Uterus (tissue), 4 donors: ENCODE measurements around the gene LANCL3. TPM values are rescaled to one million over a fixed set of nuclear protein-coding genes. Genes with fewer than 3 reads are reported as not detected.
"Not testable (repeated sequence)": the region's sequence is repeated elsewhere in the genome, so short reads cannot be mapped to it uniquely, and the experiment has no call there.

Experiments
- DNase-seq, 2 donors: peaks; one replicate each; pipeline ENCODE4 v3.0.0-alpha.2; 2019 to 2020
- H3K27ac ChIP-seq, 2 donors: fragments of 200-600 bp; sonication (generic); 1 replicate in 1 of 2; 2 replicates in 1 of 2; pipeline ENCODE4 v1.5.1; 2016 to 2018
- H3K27me3 ChIP-seq, 2 donors: fragments of 200-600 bp; sonication (generic); one replicate each; pipeline ENCODE4 v1.5.1; 2018 to 2019; ENCODE audit warnings: control low read depth in 1 of 2
- H3K36me3 ChIP-seq, 2 donors: fragments of 200-600 bp; sonication (generic); one replicate each; pipeline ENCODE4 v1.5.1; 2019; ENCODE audit warnings: control low read depth in 1 of 2
- H3K4me1 ChIP-seq, 2 donors: fragments of 200-600 bp; sonication (generic); one replicate each; pipeline ENCODE4 v1.5.1; 2018 to 2019; ENCODE audit warnings: control low read depth in 1 of 2
- H3K4me3 ChIP-seq, 2 donors: fragments of 200-600 bp; sonication (generic); 1 replicate in 1 of 2; 2 replicates in 1 of 2; pipeline ENCODE4 v1.5.1; 2018 to 2019; ENCODE audit warnings: mild to moderate bottlenecking in 1 of 2
- H3K9me3 ChIP-seq, 2 donors: fragments of 200-600 bp; sonication (generic); one replicate each; pipeline ENCODE4 v1.5.1; 2019; ENCODE audit warnings: control low read depth in 1 of 2
- POLR2A ChIP-seq, 2 donors: fragments of 450-650 bp; IDR thresholded peaks; one replicate each; pipeline ENCODE4 v1.6.1; 2016; ENCODE audit warnings: antibody characterized with exemption in 2 of 2, mild to moderate bottlenecking in 1 of 2, moderate library complexity in 1 of 2
- intact Hi-C: fragments of 100-400 bp; cut with DNase I; formaldehyde crosslinking; loops from one replicate; pipeline ENCODE4 v1.15.1; 2023; ENCODE audit warnings: low total_unique reads
- total RNA-seq, 4 donors: library from RNA; depleted of rRNA in 3 of 4; stranded (reverse); fragments of >200 nt in 3 of 4; gene quantifications; one replicate each; pipeline versions ENCODE4 v1.1.0 to v1.2.4, GENCODE V29; 2014 to 2023
- TF ChIP-seq, protein P1 (sequence below), 4 experiments: fragments of 200-600 bp in 2 of 4; fragments of 450-650 bp in 2 of 4; sonication (generic) in 2 of 4; IDR thresholded peaks; one replicate each; pipeline ENCODE4 v1.5.1; 2016 to 2019; ENCODE audit warnings: antibody characterized with exemption in 4 of 4, mild to moderate bottlenecking in 2 of 4, moderate library complexity in 1 of 4
- donor health status: DM: yes; HTN: yes; CAD: no.

Gene LANCL3
- total RNA-seq = under 1 TPM in 2 of 4 donors, not detected in 2; 0.12 to 0.83 TPM

DNA sequence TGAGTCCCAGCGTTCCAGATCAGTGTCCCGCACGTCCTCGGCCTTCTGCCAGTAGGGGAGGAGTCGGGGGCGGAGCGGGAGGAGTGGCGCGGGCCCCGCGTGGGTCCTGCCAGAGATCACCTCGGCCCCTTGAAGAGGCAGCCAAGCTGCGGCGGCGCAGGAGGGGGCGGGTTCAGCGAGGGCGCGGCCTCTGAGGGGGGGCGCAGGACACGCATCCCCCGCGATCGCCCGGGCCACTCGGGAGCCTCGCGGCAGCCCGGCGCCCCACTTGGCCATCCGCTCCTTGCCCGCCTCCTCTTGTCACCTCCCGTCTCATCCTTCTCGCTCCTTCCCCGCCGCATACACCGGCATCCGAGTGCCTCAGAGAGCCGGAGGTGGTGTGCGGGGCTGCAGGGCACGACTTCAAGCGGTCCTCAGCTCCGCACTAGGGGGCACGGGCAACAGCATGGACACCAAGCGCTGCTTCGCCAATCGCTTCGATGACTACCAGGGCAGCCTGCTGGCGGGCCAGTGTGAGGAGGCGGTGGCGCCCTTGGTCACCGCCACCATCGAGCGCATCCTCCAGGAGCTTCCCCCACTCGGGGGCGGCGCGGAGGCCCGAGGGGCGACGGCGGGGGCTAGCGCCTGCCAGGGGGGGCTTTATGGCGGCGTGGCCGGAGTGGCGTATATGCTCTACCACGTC is at the start of gene LANCL3:
Gene LANCL3, plus strand, starts transcription at position 236 of the 682 bp plus-strand sequence. Its CDS starts 210 bp downstream, at position 446.
- H3K4me1 ChIP-seq, H3K27me3 ChIP-seq, intact Hi-C loops, H3K27ac ChIP-seq, H3K9me3 ChIP-seq, H3K36me3 ChIP-seq: not testable (repeated sequence)
- peak within 1 kb of the TSS in 1 of 2 donors; percentile 17 for H3K4me3 ChIP-seq
- peak in 1 of 2 donors; percentile 15 for DNase-seq

DNA sequence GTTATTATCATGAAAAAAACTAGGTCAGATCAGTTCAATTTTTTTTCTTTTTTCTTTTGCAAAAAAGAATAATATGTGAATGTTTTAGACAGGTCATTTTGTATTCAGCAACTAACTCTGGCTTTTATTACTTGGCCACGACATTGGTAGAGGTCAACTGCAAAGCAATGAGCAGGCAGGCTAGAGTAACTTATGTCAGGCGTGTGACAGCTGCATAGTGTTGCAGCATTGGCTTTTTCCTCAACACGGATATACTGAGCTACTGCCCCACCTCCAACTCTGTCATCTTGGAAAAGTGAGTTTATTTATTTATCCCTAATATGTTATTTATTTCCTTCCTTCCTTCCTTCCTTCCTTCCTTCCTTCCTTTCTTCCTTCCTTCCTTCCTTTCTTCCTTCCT is 47.8 kb upstream of the LANCL3 start:
- DNase-seq, H3K27ac ChIP-seq, H3K27me3 ChIP-seq, H3K4me3 ChIP-seq, H3K36me3 ChIP-seq, H3K9me3 ChIP-seq, H3K4me1 ChIP-seq, intact Hi-C loops: not testable (repeated sequence)

DNA sequence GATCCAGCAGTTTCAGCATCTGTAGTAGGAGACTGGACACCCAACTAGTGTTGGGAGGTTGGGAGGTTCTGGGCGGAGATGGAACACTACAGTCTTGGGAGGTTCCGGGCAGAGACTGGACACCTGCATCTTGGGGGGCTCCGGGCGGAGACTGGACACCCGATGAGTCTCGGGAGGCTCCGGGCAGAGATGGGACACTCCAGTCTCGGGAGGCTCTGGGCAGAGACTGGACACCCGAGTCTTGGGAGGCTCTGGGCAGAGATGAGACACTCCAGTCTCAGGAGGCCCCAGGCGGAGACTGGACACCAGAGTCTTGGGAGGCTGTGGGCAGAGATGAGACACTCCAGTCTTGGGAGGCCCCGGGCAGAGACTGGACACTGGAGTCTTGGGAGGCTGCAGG is 29.5 kb upstream of the LANCL3 start:
- Histone ChIP-seq H3K36me3 (no peaks in the 10 kb centered on the region), H3K4me1 (no peaks in the 10 kb centered on the region), H3K27me3 (peaks cover 0 to under 1% of the 10 kb centered on the region in 2 donors), H3K9me3 (peaks cover 0 to 3% of the 10 kb centered on the region in 2 donors), H3K27ac (no peak overlapping the region), H3K4me3 (no peak overlapping the region)
- TF ChIP-seq POLR2A (IDR thresholded peaks at IDR 0.05) = no peak
- TF ChIP-seq, protein P1, sequence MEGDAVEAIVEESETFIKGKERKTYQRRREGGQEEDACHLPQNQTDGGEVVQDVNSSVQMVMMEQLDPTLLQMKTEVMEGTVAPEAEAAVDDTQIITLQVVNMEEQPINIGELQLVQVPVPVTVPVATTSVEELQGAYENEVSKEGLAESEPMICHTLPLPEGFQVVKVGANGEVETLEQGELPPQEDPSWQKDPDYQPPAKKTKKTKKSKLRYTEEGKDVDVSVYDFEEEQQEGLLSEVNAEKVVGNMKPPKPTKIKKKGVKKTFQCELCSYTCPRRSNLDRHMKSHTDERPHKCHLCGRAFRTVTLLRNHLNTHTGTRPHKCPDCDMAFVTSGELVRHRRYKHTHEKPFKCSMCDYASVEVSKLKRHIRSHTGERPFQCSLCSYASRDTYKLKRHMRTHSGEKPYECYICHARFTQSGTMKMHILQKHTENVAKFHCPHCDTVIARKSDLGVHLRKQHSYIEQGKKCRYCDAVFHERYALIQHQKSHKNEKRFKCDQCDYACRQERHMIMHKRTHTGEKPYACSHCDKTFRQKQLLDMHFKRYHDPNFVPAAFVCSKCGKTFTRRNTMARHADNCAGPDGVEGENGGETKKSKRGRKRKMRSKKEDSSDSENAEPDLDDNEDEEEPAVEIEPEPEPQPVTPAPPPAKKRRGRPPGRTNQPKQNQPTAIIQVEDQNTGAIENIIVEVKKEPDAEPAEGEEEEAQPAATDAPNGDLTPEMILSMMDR (IDR thresholded peaks at IDR 0.05) = no peak
- intact Hi-C loops = no loop called here
- no peak for DNase-seq

DNA sequence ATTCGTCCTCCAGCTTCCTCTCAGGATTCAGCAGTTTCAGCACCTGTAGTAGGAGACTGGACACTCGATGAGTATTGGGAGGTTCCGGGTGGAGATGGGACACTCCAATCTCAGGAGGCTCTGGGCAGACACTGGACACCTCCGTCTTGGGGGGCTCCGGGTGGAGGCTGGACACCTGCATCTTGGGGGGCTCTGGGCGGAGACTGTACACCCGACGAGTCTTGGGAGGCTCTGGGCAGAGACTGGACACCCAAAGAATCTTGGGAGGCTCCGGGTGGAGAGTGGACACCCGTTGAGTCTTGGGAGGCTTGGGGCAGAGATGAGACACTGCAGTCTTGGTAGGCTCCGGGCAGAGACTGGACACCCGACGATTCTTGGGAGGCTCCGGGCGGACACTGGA is 28.7 kb upstream of the LANCL3 start:
- Histone ChIP-seq H3K9me3 (peaks cover 0 to 3% of the 10 kb centered on the region in 2 donors), H3K36me3 (no peaks in the 10 kb centered on the region), H3K4me1 (no peaks in the 10 kb centered on the region), H3K27me3 (peaks cover 0 to 8% of the 10 kb centered on the region in 2 donors), H3K27ac (no peak overlapping the region), H3K4me3 (no peak overlapping the region)
- no peak for DNase-seq
- intact Hi-C loops = no loop called here
- TF ChIP-seq, protein P1 (IDR thresholded peaks at IDR 0.05) = no peak

DNA sequence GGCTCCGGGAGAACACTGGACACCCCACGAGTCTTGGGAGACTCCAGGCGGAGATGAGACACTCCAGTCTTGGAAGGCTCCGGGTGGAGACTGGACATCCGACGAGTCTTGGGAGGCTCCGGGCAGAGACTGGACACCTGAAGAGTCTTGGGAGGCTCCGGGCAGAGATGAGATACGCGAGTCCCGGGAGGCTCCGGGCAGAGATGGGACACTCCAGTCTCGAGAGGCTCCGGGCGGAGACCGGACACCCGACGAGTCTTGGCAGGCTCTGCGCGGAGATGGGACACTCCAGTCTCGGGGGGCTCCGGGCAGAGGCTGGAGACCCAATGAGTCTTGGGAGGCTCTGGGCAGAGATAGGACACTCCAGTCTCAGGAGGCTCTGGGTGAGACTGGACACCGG is 28.1 kb upstream of the LANCL3 start:
- no peak for TF ChIP-seq POLR2A (IDR thresholded peaks at IDR 0.05)
- TF ChIP-seq, protein P1 (IDR thresholded peaks at IDR 0.05) = no peak
- Histone ChIP-seq H3K4me3 (no peak overlapping the region), H3K36me3 (no peaks in the 10 kb centered on the region), H3K27me3 (peaks cover 0 to 8% of the 10 kb centered on the region in 2 donors), H3K4me1 (no peaks in the 10 kb centered on the region), H3K9me3 (peaks cover 0 to 3% of the 10 kb centered on the region in 2 donors), H3K27ac (no peak overlapping the region)
- intact Hi-C loops = no loop called here
- no peak for DNase-seq

DNA sequence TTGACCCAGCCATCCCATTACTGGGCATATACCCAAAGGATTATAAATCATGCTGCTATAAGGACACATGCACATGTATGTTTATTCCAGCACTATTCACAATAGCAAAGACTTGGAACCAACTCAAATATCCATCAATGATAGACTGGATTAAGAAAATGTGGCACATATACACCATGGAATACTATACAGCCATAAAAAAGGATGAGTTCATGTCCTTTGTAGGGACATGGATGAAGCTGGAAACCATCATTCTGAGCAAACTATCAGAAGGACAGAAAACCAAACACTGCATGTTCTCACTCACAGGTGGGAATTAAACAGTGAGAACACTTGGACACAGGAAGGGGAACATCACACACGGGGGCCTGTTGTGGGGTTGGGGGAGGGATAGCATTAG is 26.9 kb upstream of the LANCL3 start:
- intact Hi-C loops, H3K9me3 ChIP-seq, H3K36me3 ChIP-seq, DNase-seq, H3K4me3 ChIP-seq, H3K27ac ChIP-seq, H3K4me1 ChIP-seq, H3K27me3 ChIP-seq: not testable (repeated sequence)

DNA sequence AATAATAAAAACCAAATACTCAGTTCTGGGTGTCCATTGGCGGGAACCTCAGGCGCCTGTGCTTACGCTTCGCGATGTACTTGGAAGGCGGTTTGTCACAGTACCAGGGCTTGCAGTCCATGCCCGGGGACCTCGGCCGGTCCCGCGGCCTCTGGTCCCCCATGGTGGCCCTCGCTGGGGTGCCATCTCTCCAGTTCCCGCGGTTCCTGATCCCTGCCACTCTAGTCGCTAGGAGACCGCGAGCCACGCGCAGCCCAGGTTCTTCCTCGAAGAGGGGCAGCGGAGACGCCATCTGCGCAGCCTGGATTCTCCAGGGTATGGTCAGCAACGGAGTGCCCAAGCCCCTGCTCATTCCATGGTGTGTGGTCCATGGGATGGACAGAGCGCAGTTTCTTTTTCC is 26.4 kb upstream of the LANCL3 start:
- intact Hi-C loops = no loop called here
- Histone ChIP-seq H3K36me3 (no peaks in the 10 kb centered on the region), H3K9me3 (peaks cover 0 to 3% of the 10 kb centered on the region in 2 donors), H3K27ac (no peak overlapping the region), H3K4me3 (no peak overlapping the region), H3K4me1 (no peaks in the 10 kb centered on the region), H3K27me3 (peaks cover 0 to 8% of the 10 kb centered on the region in 2 donors)
- TF ChIP-seq, protein P1 (IDR thresholded peaks at IDR 0.05) = no peak
- TF ChIP-seq POLR2A (IDR thresholded peaks at IDR 0.05) = no peak
- no peak for DNase-seq

DNA sequence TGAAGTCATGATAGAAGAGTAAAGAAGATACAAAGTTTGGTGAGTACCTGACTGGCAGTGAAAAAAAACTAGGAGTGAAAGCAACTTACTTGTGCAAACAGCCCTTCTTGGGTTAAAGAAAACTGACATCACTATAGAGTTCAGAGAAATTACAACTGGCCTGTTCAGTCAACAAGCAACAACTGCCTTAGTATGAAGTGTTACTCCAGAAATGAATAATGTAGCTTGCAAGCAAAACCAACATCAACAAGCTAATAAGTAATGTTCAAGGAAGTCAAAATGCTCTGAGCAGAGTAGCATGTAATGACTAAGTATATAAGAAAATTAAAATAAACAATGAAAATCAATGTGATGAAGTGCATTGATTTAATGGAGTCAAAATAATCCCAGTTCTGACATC is 21.8 kb upstream of the LANCL3 start:
- H3K4me3 ChIP-seq, H3K4me1 ChIP-seq, H3K9me3 ChIP-seq, DNase-seq, H3K27ac ChIP-seq, H3K36me3 ChIP-seq, H3K27me3 ChIP-seq, intact Hi-C loops: not testable (repeated sequence)
